Neural crest cell (in vitro differentiated cells): ENCODE data around the gene CA5A. TPM values are rescaled to one million over a fixed set of nuclear protein-coding genes. Genes with fewer than 3 reads are reported as not detected.
"Not testable (repeated sequence)": the region's sequence is repeated elsewhere in the genome, so short reads cannot be mapped to it uniquely, and the experiment has no call there.

Experiments
- DNase-seq: peaks from one replicate; pipeline ENCODE4 v3.0.0; 2021; ENCODE audit warnings: low read depth, mixed read lengths, low spot score
- H3K27ac Mint-ChIP-seq: one replicate; pipeline ENCODE4 v1.8.0; 2021; ENCODE audit warnings: mild to moderate bottlenecking, mixed read lengths; ENCODE audit not compliant: unreplicated experiment
- H3K27me3 Mint-ChIP-seq: 2 replicates; pipeline ENCODE4 v1.8.0; 2021; ENCODE audit warnings: low read depth, mild to moderate bottlenecking, mixed read lengths
- H3K36me3 Mint-ChIP-seq: 2 replicates; pipeline ENCODE4 v1.8.0; 2021; ENCODE audit warnings: low read depth, mild to moderate bottlenecking, mixed read lengths
- H3K4me1 Mint-ChIP-seq: 2 replicates; pipeline ENCODE4 v1.8.0; 2021; ENCODE audit warnings: mixed read lengths
- H3K4me3 Mint-ChIP-seq: one replicate; pipeline ENCODE4 v1.8.0; 2021; ENCODE audit warnings: mild to moderate bottlenecking, mixed read lengths
- H3K9me3 Mint-ChIP-seq: 2 replicates; pipeline ENCODE4 v1.8.0; 2021; ENCODE audit warnings: mixed read lengths
- total RNA-seq: library from RNA; stranded (reverse); gene quantifications from 2 replicates; pipeline ENCODE4 v1.2.1, GENCODE V29; 2021
- TF ChIP-seq, protein P1 (sequence below): fragments of 200-600 bp; sonication (generic); conservative IDR thresholded peaks from 2 replicates; pipeline ENCODE4 v1.5.0; 2021; ENCODE audit warnings: antibody characterized with exemption, mild to moderate bottlenecking

The CA5A gene
- total RNA-seq, 1 donor from 2014 or later, result not detected

DNA sequence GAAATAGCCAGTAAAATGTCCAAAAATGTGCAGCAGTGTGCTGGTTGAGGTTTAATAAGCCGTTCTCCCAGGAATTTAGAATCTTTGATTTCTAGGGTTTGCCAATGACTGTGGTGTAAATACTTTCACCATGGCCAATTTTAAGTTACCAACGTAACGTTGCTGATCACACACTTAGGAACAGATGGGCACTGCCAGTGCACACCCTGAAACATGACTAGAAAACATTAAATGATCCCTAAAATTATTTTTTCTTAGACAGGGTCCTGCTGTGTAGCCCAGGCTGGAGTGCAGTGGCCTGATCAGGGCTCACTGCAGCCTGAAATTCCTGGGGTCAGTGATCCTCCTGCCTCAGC lies 3.2 kb downstream of the CA5A start:
- H3K4me3 Mint-ChIP-seq, result no peak overlapping the region
- no peaks in the 10 kb centered on the region for H3K9me3 Mint-ChIP-seq
- no peaks in the 10 kb centered on the region for H3K4me1 Mint-ChIP-seq

DNA sequence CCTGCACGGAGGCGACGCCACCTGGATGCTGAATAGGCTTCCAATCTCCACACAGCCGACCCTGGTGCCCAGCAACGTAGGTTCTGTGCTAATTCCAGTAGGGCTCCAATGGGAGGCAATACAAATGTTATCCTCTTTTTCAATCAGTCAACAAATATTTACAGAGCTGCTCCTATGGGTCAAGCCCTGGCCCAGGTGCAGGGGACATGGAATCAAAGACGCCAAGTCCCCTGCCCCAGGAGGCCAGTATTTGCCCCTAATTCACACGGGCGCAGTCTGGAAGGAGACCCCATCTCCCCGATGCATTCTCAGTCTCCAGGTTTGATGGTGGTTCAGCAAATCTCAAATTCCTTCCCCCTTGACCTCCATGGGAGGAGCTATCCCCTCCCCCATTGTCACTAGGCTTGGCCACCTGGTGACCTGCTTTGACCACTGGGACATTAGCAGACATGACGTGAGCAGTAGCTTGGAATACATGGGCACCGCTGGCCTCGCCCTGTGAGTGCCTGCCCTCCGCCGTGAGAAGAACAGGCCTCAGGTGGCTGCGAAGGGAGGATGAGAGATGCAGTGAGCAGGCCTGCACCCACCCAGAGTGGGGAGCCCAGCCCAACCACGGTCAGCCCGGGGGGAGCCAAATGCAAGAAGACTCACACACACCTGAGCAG lies 3.7 kb downstream of the CA5A start:
- not testable (repeated sequence) for H3K36me3 Mint-ChIP-seq, H3K9me3 Mint-ChIP-seq, H3K27me3 Mint-ChIP-seq, H3K4me1 Mint-ChIP-seq, H3K27ac Mint-ChIP-seq, DNase-seq, H3K4me3 Mint-ChIP-seq

More for the DNA sequence above, 3.2 kb downstream of the CA5A start:
- H3K27me3 Mint-ChIP-seq, result no peaks in the 10 kb centered on the region
- TF ChIP-seq, protein P1, sequence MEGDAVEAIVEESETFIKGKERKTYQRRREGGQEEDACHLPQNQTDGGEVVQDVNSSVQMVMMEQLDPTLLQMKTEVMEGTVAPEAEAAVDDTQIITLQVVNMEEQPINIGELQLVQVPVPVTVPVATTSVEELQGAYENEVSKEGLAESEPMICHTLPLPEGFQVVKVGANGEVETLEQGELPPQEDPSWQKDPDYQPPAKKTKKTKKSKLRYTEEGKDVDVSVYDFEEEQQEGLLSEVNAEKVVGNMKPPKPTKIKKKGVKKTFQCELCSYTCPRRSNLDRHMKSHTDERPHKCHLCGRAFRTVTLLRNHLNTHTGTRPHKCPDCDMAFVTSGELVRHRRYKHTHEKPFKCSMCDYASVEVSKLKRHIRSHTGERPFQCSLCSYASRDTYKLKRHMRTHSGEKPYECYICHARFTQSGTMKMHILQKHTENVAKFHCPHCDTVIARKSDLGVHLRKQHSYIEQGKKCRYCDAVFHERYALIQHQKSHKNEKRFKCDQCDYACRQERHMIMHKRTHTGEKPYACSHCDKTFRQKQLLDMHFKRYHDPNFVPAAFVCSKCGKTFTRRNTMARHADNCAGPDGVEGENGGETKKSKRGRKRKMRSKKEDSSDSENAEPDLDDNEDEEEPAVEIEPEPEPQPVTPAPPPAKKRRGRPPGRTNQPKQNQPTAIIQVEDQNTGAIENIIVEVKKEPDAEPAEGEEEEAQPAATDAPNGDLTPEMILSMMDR, result no peak
- no peak for DNase-seq
- H3K27ac Mint-ChIP-seq, result no peak overlapping the region
- H3K36me3 Mint-ChIP-seq, result no peaks in the 10 kb centered on the region

DNA sequence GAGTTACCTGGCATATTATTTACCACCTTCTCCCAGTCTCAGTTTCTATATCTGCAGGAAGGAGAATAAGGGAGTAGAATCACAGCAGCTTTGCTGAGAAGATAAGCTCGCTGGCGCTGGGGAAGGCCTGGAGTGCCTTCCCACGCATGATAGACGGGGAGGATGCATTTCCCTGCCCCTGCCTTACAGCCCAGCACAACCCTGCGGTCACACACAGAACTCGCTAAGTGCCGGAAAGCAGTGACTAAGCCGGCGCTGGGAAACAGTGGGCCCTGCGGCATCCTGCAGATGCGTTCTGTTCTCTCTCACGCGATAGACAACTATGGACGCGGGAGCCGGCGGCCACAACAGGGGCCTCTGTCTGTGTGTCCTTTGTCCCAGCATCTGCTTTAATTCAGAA lies 4.8 kb downstream of the CA5A start:
- H3K27ac Mint-ChIP-seq, result peak overlapping the region; percentile 35
- no peak overlapping the region for H3K4me3 Mint-ChIP-seq
- peaks cover 1% of the 10 kb centered on the region for H3K27me3 Mint-ChIP-seq
- H3K36me3 Mint-ChIP-seq, result no peaks in the 10 kb centered on the region
- no peaks in the 10 kb centered on the region for H3K4me1 Mint-ChIP-seq
- TF ChIP-seq, protein P1, result no peak
- no peak for DNase-seq
- H3K9me3 Mint-ChIP-seq, result no peaks in the 10 kb centered on the region

DNA sequence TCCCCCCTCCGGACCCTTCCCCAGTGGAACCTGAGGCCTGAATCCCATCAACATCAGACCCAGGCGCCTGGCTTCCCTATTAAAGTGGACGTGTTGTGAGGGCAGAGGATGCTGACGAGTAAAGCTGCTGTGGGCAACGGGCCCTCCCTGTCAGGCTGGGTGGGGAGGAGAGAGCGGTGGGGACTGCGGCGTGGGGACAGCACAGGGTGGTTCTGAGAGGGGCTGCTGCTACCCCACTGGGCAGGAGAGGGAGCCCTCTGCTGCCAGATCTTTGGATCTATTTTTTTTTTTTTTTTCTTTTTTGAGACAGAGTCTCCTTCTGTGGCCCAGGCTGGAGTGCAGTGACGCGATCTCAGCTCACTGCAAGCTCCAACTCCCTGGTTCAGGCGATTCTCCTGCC lies 5.9 kb downstream of the CA5A start:
- Mint-ChIP-seq H3K4me1 (peaks cover 4% of the 10 kb centered on the region), H3K36me3 (no peaks in the 10 kb centered on the region), H3K27ac (no peak overlapping the region), H3K4me3 (no peak overlapping the region), H3K9me3 (no peaks in the 10 kb centered on the region), H3K27me3 (peaks cover 5% of the 10 kb centered on the region)
- DNase-seq, result no peak
- TF ChIP-seq, protein P1, result peak; percentile 52

DNA sequence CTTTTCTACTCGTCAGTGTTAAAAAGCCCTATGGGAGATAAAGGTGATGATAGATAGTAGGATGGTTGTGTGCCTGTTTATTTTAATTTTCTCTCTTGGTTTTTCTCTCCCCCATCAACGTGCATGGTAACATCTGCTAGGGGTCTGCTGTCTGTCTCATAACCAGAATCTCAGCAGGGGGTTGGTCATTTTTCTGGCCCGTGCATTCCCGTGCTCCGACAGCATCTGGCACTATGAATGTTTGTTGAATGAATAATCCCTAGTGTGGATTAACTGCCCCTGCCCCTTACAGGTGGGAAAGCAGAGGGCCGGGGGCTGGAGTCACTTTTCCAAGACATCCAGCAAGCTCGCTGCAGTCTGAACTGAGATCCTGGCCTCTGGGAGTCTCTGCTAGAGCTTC lies 6.3 kb downstream of the CA5A start:
- no peak overlapping the region for H3K4me3 Mint-ChIP-seq
- H3K27ac Mint-ChIP-seq, result no peak overlapping the region
- H3K27me3 Mint-ChIP-seq, result peaks cover 5% of the 10 kb centered on the region
- H3K36me3 Mint-ChIP-seq, result no peaks in the 10 kb centered on the region
- TF ChIP-seq, protein P1, result no peak
- H3K4me1 Mint-ChIP-seq, result peaks cover 4% of the 10 kb centered on the region
- no peaks in the 10 kb centered on the region for H3K9me3 Mint-ChIP-seq
- DNase-seq, result no peak

DNA sequence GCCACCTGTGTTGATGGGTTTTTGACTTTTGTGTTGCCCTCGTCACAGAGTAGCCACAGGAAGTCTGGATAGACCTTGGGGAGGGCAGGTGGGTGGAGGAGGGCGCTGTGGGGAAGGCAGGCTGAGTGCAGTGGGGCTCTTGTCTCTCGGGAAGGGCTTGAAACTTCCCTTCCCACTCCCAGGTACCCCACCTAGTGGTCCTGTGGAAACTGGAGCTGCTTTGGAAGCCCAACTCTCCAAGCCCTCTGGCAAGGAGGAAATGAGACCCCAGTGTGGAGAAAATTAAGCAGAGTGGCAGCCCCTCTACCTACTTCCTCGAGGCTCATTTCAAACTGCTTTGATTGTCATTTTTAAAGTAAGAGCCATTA lies 9.2 kb downstream of the CA5A start:
- TF ChIP-seq, protein P1, result no peak
- Mint-ChIP-seq H3K27ac (no peak overlapping the region), H3K27me3 (peaks cover 5% of the 10 kb centered on the region), H3K36me3 (no peaks in the 10 kb centered on the region), H3K4me3 (no peak overlapping the region), H3K4me1 (peaks cover 4% of the 10 kb centered on the region), H3K9me3 (no peaks in the 10 kb centered on the region)
- no peak for DNase-seq
